Measurements from ENCODE around the gene VGF.
"Not testable (repeated sequence)": the region's sequence is repeated elsewhere in the genome, so short reads cannot be mapped to it uniquely, and the experiment has no call there.

Gene VGF

GRCh38 chr7:101114492-101114891, 50.9 kb downstream of the VGF start:
- DNase-seq, result peak; percentile 84

GRCh38 chr7:101113836-101114235, 51.5 kb downstream of the VGF start:
- DNase-seq, result no peak

GRCh38 chr7:101113140-101113539, 52.2 kb downstream of the VGF start:
- not testable (repeated sequence) for DNase-seq
